ENCODE data around the gene SDF2.
A peak's percentile ranks its signal among the peaks of the same experiment; 100 is the strongest.

Gene SDF2

GRCh38 chr17:28704219-28704858, 42.6 kb upstream of the SDF2 start:
- no peaks in the 10 kb centered on the region for H3K27me3 ChIP-seq (ENCODE audit: control insufficient read depth in 3 of 3, insufficient read depth in 3 of 3, low read depth in 1 of 3, low read length in 3 of 3)
- H2AK5ac ChIP-seq (ENCODE audit: low read depth, low read length) = no peak overlapping the region
- H3K4me2 ChIP-seq (ENCODE audit: insufficient read depth, low read length, poor library complexity, severe bottlenecking) = no peak overlapping the region
- no peak overlapping the region for H4K8ac ChIP-seq (ENCODE audit: low read depth, low read length)
- H2BK12ac ChIP-seq (ENCODE audit: low read length) = no peak overlapping the region
- H3K9me3 ChIP-seq (replicated peaks in 1 of 2; ENCODE audit: control insufficient read depth in 2 of 2, insufficient read depth in 1 of 2, low read depth in 1 of 2, low read length in 2 of 2) = no peaks in the 10 kb centered on the region
- H2BK120ac ChIP-seq (ENCODE audit: low read depth, low read length) = no peak overlapping the region
- no CpG with 5 or more reads among the region's 14 CpGs for WGBS, 2 donors (ENCODE audit: extremely low coverage in 2 of 2, insufficient read length in 2 of 2, insufficient replicate concordance in 1 of 2)
- peaks cover 6% of the 10 kb centered on the region for H3K79me1 ChIP-seq (ENCODE audit: low read depth, low read length)
- no peak overlapping the region for H3K4me3 ChIP-seq (ENCODE audit: low read length in 2 of 2)
- H3K23ac ChIP-seq (ENCODE audit: low read depth, low read length, poor library complexity) = peak overlapping the region; percentile 32
- H3K27ac ChIP-seq (replicated peaks; ENCODE audit: low read length) = no peak overlapping the region
- DNase-seq (ENCODE audit: low spot score) = no peak
- no peak overlapping the region for H2BK5ac ChIP-seq (ENCODE audit: low read length)
- no peak overlapping the region for H3K14ac ChIP-seq (ENCODE audit: low read length)
- H3K9ac ChIP-seq (ENCODE audit: low read depth, low read length, poor library complexity) = peak overlapping the region; percentile 27
- H3K18ac ChIP-seq (ENCODE audit: low read length) = peak overlapping the region; percentile 2
- H3K4ac ChIP-seq (ENCODE audit: low read length) = no peak overlapping the region
- H3K4me1 ChIP-seq (ENCODE audit: control insufficient read depth in 2 of 2, insufficient read depth in 1 of 2, low read depth in 1 of 2, low read length in 2 of 2) = peaks cover 16 to 19% of the 10 kb centered on the region in 2 donors
- no peak overlapping the region for H2BK15ac ChIP-seq (ENCODE audit: low read length)
- no peak overlapping the region for H4K91ac ChIP-seq (ENCODE audit: low read depth, low read length, poor library complexity)
- no peak overlapping the region for H2AFZ ChIP-seq (ENCODE audit: low read length)
- H3K36me3 ChIP-seq (replicated peaks in 1 of 2; ENCODE audit: control insufficient read depth in 2 of 2, insufficient read depth in 2 of 2, low read length in 2 of 2) = peaks cover 39 to 56% of the 10 kb centered on the region in 2 donors

GRCh38 chr17:28703552-28704218, 42.0 kb upstream of the SDF2 start:
- H3K4ac ChIP-seq (ENCODE audit: low read length) = no peak overlapping the region
- H3K79me1 ChIP-seq (ENCODE audit: low read depth, low read length) = peaks cover 6% of the 10 kb centered on the region
- no peak overlapping the region for H4K8ac ChIP-seq (ENCODE audit: low read depth, low read length)
- no peak for DNase-seq (ENCODE audit: low spot score)
- H3K36me3 ChIP-seq (replicated peaks in 1 of 2; ENCODE audit: control insufficient read depth in 2 of 2, insufficient read depth in 2 of 2, low read length in 2 of 2) = peaks cover 46 to 62% of the 10 kb centered on the region in 2 donors
- H2AFZ ChIP-seq (ENCODE audit: low read length) = no peak overlapping the region
- no peaks in the 10 kb centered on the region for H3K9me3 ChIP-seq (replicated peaks in 1 of 2; ENCODE audit: control insufficient read depth in 2 of 2, insufficient read depth in 1 of 2, low read depth in 1 of 2, low read length in 2 of 2)
- H3K4me2 ChIP-seq (ENCODE audit: insufficient read depth, low read length, poor library complexity, severe bottlenecking) = no peak overlapping the region
- no peaks in the 10 kb centered on the region for H3K27me3 ChIP-seq (ENCODE audit: control insufficient read depth in 3 of 3, insufficient read depth in 3 of 3, low read depth in 1 of 3, low read length in 3 of 3)
- no peak overlapping the region for H2AK5ac ChIP-seq (ENCODE audit: low read depth, low read length)
- peak overlapping the region; percentile 56 for H3K27ac ChIP-seq (replicated peaks; ENCODE audit: low read length)
- no peak overlapping the region for H4K91ac ChIP-seq (ENCODE audit: low read depth, low read length, poor library complexity)
- H3K9ac ChIP-seq (ENCODE audit: low read depth, low read length, poor library complexity) = peak overlapping the region; percentile 27
- H2BK120ac ChIP-seq (ENCODE audit: low read depth, low read length) = no peak overlapping the region
- WGBS, 2 donors (ENCODE audit: extremely low coverage in 2 of 2, insufficient read length in 2 of 2, insufficient replicate concordance in 1 of 2) = no CpG with 5 or more reads among the region's 16 CpGs
- H3K14ac ChIP-seq (ENCODE audit: low read length) = no peak overlapping the region
- H3K18ac ChIP-seq (ENCODE audit: low read length) = no peak overlapping the region
- peak overlapping the region; percentile 32 for H3K23ac ChIP-seq (ENCODE audit: low read depth, low read length, poor library complexity)
- H2BK12ac ChIP-seq (ENCODE audit: low read length) = no peak overlapping the region
- H3K4me1 ChIP-seq (ENCODE audit: control insufficient read depth in 2 of 2, insufficient read depth in 1 of 2, low read depth in 1 of 2, low read length in 2 of 2) = peaks cover 16 to 19% of the 10 kb centered on the region in 2 donors
- no peak overlapping the region for H2BK15ac ChIP-seq (ENCODE audit: low read length)
- no peak overlapping the region for H2BK5ac ChIP-seq (ENCODE audit: low read length)
- H3K4me3 ChIP-seq (ENCODE audit: low read length in 2 of 2) = no peak overlapping the region

- Histone ChIP-seq H3K27me3 (ENCODE audit: control insufficient read depth in 3 of 3, insufficient read depth in 3 of 3, low read depth in 1 of 3, low read length in 3 of 3) (no peaks in the 10 kb centered on the region), H3K4me1 (ENCODE audit: control insufficient read depth in 2 of 2, insufficient read depth in 1 of 2, low read depth in 1 of 2, low read length in 2 of 2) (peaks cover 16 to 19% of the 10 kb centered on the region in 2 donors), H3K18ac (ENCODE audit: low read length) (no peak overlapping the region), H4K91ac (ENCODE audit: low read depth, low read length, poor library complexity) (no peak overlapping the region), H3K9ac (ENCODE audit: low read depth, low read length, poor library complexity) (no peak overlapping the region), H2BK15ac (ENCODE audit: low read length) (no peak overlapping the region), H3K14ac (ENCODE audit: low read length) (no peak overlapping the region), H3K36me3 (replicated peaks in 1 of 2; ENCODE audit: control insufficient read depth in 2 of 2, insufficient read depth in 2 of 2, low read length in 2 of 2) (peaks cover 55 to 72% of the 10 kb centered on the region in 2 donors), H2BK12ac (ENCODE audit: low read length) (no peak overlapping the region), H2AFZ (ENCODE audit: low read length) (no peak overlapping the region), H3K4me3 (ENCODE audit: low read length in 2 of 2) (no peak overlapping the region), H3K4ac (ENCODE audit: low read length) (no peak overlapping the region), H3K9me3 (replicated peaks in 1 of 2; ENCODE audit: control insufficient read depth in 2 of 2, insufficient read depth in 1 of 2, low read depth in 1 of 2, low read length in 2 of 2) (no peaks in the 10 kb centered on the region), H2BK5ac (ENCODE audit: low read length) (no peak overlapping the region), H2AK5ac (ENCODE audit: low read depth, low read length) (no peak overlapping the region), H2BK120ac (ENCODE audit: low read depth, low read length) (no peak overlapping the region), H4K8ac (ENCODE audit: low read depth, low read length) (no peak overlapping the region), H3K27ac (replicated peaks; ENCODE audit: low read length) (peak overlapping the region; percentile 56), H3K79me1 (ENCODE audit: low read depth, low read length) (peaks cover 6% of the 10 kb centered on the region), H3K4me2 (ENCODE audit: insufficient read depth, low read length, poor library complexity, severe bottlenecking) (no peak overlapping the region), H3K23ac (ENCODE audit: low read depth, low read length, poor library complexity) (no peak overlapping the region)
- DNase-seq (ENCODE audit: low spot score) = no peak
- WGBS, 2 donors (ENCODE audit: extremely low coverage in 2 of 2, insufficient read length in 2 of 2, insufficient replicate concordance in 1 of 2) = no CpG with 5 or more reads among the region's 3 CpGs
Measured at GRCh38 chr17:28702752-28703150, 41.0 kb upstream of the SDF2 start.

- WGBS, 2 donors (ENCODE audit: extremely low coverage in 2 of 2, insufficient read length in 2 of 2, insufficient replicate concordance in 1 of 2) = no CpG with 5 or more reads among the region's 10 CpGs
- Histone ChIP-seq H3K4ac (ENCODE audit: low read length) (no peak overlapping the region), H4K8ac (ENCODE audit: low read depth, low read length) (no peak overlapping the region), H3K79me1 (ENCODE audit: low read depth, low read length) (peaks cover 6% of the 10 kb centered on the region), H3K9me3 (replicated peaks in 1 of 2; ENCODE audit: control insufficient read depth in 2 of 2, insufficient read depth in 1 of 2, low read depth in 1 of 2, low read length in 2 of 2) (no peaks in the 10 kb centered on the region), H2BK120ac (ENCODE audit: low read depth, low read length) (no peak overlapping the region), H3K27me3 (ENCODE audit: control insufficient read depth in 3 of 3, insufficient read depth in 3 of 3, low read depth in 1 of 3, low read length in 3 of 3) (no peaks in the 10 kb centered on the region), H3K4me3 (ENCODE audit: low read length in 2 of 2) (no peak overlapping the region), H3K23ac (ENCODE audit: low read depth, low read length, poor library complexity) (peak overlapping the region; percentile 83), H3K36me3 (replicated peaks in 1 of 2; ENCODE audit: control insufficient read depth in 2 of 2, insufficient read depth in 2 of 2, low read length in 2 of 2) (peaks cover 60 to 77% of the 10 kb centered on the region in 2 donors), H3K4me2 (ENCODE audit: insufficient read depth, low read length, poor library complexity, severe bottlenecking) (no peak overlapping the region), H2AFZ (ENCODE audit: low read length) (no peak overlapping the region), H3K9ac (ENCODE audit: low read depth, low read length, poor library complexity) (peak overlapping the region; percentile 61), H3K4me1 (ENCODE audit: control insufficient read depth in 2 of 2, insufficient read depth in 1 of 2, low read depth in 1 of 2, low read length in 2 of 2) (peaks cover 16 to 19% of the 10 kb centered on the region in 2 donors), H4K91ac (ENCODE audit: low read depth, low read length, poor library complexity) (no peak overlapping the region), H2BK15ac (ENCODE audit: low read length) (no peak overlapping the region), H3K14ac (ENCODE audit: low read length) (no peak overlapping the region), H3K27ac (replicated peaks; ENCODE audit: low read length) (peak overlapping the region; percentile 56), H2AK5ac (ENCODE audit: low read depth, low read length) (no peak overlapping the region), H3K18ac (ENCODE audit: low read length) (no peak overlapping the region), H2BK5ac (ENCODE audit: low read length) (no peak overlapping the region), H2BK12ac (ENCODE audit: low read length) (no peak overlapping the region)
- no peak for DNase-seq (ENCODE audit: low spot score)
Measured at GRCh38 chr17:28702026-28702751, 40.5 kb upstream of the SDF2 start.

Data from neuronal stem cell (in vitro differentiated cells).